ENCODE results near the gene UBFD1.

The UBFD1 gene

DNA sequence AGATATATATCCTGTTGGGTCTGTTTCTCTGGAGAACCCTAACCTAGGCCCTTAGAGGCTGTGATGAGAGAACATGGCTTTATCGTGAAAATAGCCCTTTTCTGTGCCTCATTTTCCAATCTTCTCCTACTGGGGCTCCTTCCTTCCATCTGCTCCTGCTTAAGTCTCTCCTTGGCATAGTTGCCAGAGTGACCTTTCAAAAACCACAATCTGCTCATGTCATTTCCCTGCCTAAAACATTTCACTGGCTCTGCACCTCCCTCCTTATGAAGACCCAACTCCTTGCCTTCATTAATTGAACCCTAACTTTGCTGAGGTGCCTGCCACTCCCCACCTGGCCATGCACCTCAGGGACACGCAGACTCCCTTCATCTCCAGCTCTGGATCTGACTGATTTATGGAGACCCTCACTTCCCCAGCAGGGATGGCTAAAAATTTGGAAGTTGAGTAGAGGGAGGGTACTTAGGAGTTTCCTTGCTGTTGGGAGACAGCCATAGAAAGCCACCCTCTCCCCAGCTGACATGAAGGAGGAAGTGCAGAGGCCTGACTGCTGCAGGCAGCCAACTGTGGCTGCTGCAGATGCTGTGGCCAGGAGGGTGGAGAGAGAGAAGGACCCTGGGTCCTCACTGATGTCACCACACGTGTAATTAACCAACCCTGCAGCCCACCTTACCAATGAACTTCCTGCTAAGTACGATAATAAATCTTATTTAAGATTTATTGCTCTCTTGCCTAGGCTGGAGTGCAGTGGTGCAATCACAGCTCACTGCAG lies 41.0 kb upstream of the UBFD1 start:
- no peak overlapping the region for H3K4me3 ChIP-seq (ENCODE audit: low read length)
- H3K4me2 ChIP-seq (ENCODE audit: low read length), result no peak overlapping the region
- H3K9me3 ChIP-seq (replicated peaks; ENCODE audit: low read length), result no peaks in the 10 kb centered on the region
- no peak overlapping the region for H3K9ac ChIP-seq (ENCODE audit: low read depth, low read length)
- H3K36me3 ChIP-seq (ENCODE audit: insufficient read depth, low read length), result peaks cover 10% of the 10 kb centered on the region
- H3K4me1 ChIP-seq (ENCODE audit: control insufficient read depth, insufficient read depth, low read length), result no peaks in the 10 kb centered on the region
- H3K27me3 ChIP-seq (ENCODE audit: control insufficient read depth, insufficient read depth, low read length), result no peaks in the 10 kb centered on the region

- no peaks in the 10 kb centered on the region for H3K9me3 ChIP-seq (replicated peaks; ENCODE audit: low read length)
- H3K4me2 ChIP-seq (ENCODE audit: low read length), result no peak overlapping the region
- H3K4me3 ChIP-seq (ENCODE audit: low read length), result no peak overlapping the region
- no peak overlapping the region for H3K9ac ChIP-seq (ENCODE audit: low read depth, low read length)
- no peaks in the 10 kb centered on the region for H3K27me3 ChIP-seq (ENCODE audit: control insufficient read depth, insufficient read depth, low read length)
- no peaks in the 10 kb centered on the region for H3K4me1 ChIP-seq (ENCODE audit: control insufficient read depth, insufficient read depth, low read length)
- peaks cover 29% of the 10 kb centered on the region for H3K36me3 ChIP-seq (ENCODE audit: insufficient read depth, low read length)
These were observed 39.1 kb upstream of the UBFD1 start for GRCh38 chr16:23518435-23518891.

GRCh38 chr16:23519282-23519681 lies 38.2 kb upstream of the UBFD1 start:
- H3K9ac ChIP-seq (ENCODE audit: low read depth, low read length), result no peak overlapping the region
- H3K4me3 ChIP-seq (ENCODE audit: low read length), result no peak overlapping the region
- no peaks in the 10 kb centered on the region for H3K27me3 ChIP-seq (ENCODE audit: control insufficient read depth, insufficient read depth, low read length)
- no peaks in the 10 kb centered on the region for H3K9me3 ChIP-seq (replicated peaks; ENCODE audit: low read length)
- H3K4me1 ChIP-seq (ENCODE audit: control insufficient read depth, insufficient read depth, low read length), result no peaks in the 10 kb centered on the region
- H3K4me2 ChIP-seq (ENCODE audit: low read length), result no peak overlapping the region
- peaks cover 37% of the 10 kb centered on the region for H3K36me3 ChIP-seq (ENCODE audit: insufficient read depth, low read length)

DNA sequence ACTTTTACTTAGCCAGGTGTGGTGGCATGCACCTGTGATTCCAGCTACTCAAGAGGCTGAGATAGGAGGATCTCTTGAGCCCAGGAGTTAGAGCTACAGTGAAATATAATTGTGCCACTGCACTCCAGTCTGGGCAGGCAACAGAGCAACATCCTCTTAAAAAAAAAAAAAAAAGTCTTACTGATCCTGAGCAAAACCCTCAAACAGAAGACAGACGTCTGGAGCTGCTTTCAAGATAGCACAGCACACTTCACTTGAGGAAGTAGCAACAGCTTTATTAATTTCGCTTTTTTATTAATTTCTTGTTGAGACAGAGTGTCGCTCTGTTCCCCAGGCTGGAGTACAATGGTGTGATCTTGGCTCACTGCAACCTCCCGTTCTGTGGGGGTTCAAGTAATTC lies 37.0 kb upstream of the UBFD1 start:
- H3K9ac ChIP-seq (ENCODE audit: low read depth, low read length), result no peak overlapping the region
- no peak overlapping the region for H3K4me2 ChIP-seq (ENCODE audit: low read length)
- no peaks in the 10 kb centered on the region for H3K9me3 ChIP-seq (replicated peaks; ENCODE audit: low read length)
- H3K27me3 ChIP-seq (ENCODE audit: control insufficient read depth, insufficient read depth, low read length), result no peaks in the 10 kb centered on the region
- H3K4me3 ChIP-seq (ENCODE audit: low read length), result no peak overlapping the region
- no peaks in the 10 kb centered on the region for H3K4me1 ChIP-seq (ENCODE audit: control insufficient read depth, insufficient read depth, low read length)
- peaks cover 41% of the 10 kb centered on the region for H3K36me3 ChIP-seq (ENCODE audit: insufficient read depth, low read length)

DNA sequence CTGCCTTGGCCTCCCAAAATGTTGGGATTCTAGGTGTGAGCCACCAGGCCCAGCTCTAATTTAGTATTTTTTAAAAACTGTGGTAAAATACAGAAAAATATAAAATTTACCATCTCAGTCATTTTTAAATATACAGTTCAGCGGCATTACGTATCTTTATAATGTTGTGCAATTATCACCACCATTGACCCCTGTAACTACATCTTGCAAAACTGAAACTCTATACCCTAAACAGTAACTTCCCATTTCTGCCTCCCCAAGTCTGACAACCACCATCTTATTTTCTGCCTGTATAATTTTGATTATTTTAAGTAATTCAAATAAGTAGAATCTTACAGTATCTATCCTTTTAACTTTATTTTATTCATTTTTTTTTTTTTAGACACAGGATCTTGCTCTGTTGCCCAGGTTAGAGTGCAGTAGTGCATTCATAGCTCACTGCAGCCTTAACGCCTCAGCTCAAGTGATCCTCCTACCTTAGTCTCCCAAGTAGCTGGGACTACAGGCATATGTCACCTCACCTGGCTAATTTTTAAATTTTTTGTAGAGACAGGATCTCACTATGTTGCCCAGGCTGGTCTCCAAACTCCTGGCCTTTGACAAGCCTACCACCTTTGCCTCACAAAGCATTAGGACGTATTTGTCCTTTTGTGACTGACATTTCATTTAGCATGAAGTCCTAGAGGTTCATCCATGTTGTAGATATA lies 36.3 kb upstream of the UBFD1 start:
- H3K4me3 ChIP-seq (ENCODE audit: low read length), result no peak overlapping the region
- no peaks in the 10 kb centered on the region for H3K27me3 ChIP-seq (ENCODE audit: control insufficient read depth, insufficient read depth, low read length)
- no peak overlapping the region for H3K4me2 ChIP-seq (ENCODE audit: low read length)
- H3K9ac ChIP-seq (ENCODE audit: low read depth, low read length), result no peak overlapping the region
- peaks cover 41% of the 10 kb centered on the region for H3K36me3 ChIP-seq (ENCODE audit: insufficient read depth, low read length)
- H3K4me1 ChIP-seq (ENCODE audit: control insufficient read depth, insufficient read depth, low read length), result no peaks in the 10 kb centered on the region
- no peaks in the 10 kb centered on the region for H3K9me3 ChIP-seq (replicated peaks; ENCODE audit: low read length)

GRCh38 chr16:23521965-23522364 lies 35.6 kb upstream of the UBFD1 start:
- Histone ChIP-seq H3K4me2 (ENCODE audit: low read length) (no peak overlapping the region), H3K4me3 (ENCODE audit: low read length) (no peak overlapping the region), H3K4me1 (ENCODE audit: control insufficient read depth, insufficient read depth, low read length) (no peaks in the 10 kb centered on the region), H3K9me3 (replicated peaks; ENCODE audit: low read length) (no peaks in the 10 kb centered on the region), H3K9ac (ENCODE audit: low read depth, low read length) (no peak overlapping the region), H3K27me3 (ENCODE audit: control insufficient read depth, insufficient read depth, low read length) (no peaks in the 10 kb centered on the region), H3K36me3 (ENCODE audit: insufficient read depth, low read length) (peaks cover 41% of the 10 kb centered on the region)

DNA sequence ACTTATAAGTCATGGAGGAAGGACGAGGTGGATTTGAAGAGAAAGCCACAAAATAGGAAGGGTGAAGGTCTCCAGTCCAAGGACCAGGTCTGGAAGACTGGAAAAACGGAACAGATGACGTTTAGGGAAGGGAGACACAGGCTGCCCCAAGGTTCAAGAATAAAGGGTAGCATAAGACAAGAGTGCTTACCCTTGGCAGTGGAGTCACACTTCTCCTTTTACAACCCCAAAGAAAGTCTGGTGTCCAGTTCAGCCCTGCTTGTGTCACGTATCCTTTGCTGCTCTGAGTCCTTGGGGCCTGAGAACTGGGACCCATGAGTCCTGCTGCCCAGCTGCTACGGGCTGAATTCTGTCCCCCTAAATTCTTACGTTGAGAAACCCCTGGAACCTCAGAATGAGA lies 34.2 kb upstream of the UBFD1 start:
- Histone ChIP-seq H3K36me3 (ENCODE audit: insufficient read depth, low read length) (peaks cover 48% of the 10 kb centered on the region), H3K27me3 (ENCODE audit: control insufficient read depth, insufficient read depth, low read length) (no peaks in the 10 kb centered on the region), H3K9me3 (replicated peaks; ENCODE audit: low read length) (no peaks in the 10 kb centered on the region), H3K4me1 (ENCODE audit: control insufficient read depth, insufficient read depth, low read length) (no peaks in the 10 kb centered on the region), H3K4me2 (ENCODE audit: low read length) (no peak overlapping the region), H3K9ac (ENCODE audit: low read depth, low read length) (no peak overlapping the region), H3K4me3 (ENCODE audit: low read length) (no peak overlapping the region)

DNA sequence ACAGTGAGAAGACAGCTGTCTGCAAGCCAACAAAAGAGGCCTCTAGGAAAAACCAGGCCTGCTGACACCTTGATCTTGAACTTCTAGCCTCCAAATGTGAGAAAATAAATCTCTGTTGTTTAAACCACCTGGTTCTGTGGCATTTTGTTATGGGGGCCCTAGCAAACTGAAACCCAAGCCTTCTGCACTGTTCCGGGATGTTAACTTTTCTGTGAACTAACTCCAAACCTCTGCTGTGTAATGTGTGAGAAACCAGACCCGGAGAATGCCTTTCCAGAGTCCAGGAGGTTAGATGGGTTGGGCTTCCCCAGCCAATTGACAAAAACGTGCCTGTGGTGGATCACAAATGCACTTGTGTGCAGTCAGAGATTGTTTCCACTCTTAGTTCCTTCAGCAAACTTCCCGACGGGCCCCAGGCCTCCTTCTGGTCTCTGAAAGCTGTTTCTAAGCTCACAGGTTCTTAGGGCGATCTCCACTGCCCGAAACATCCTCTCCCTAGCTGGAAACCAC lies 33.6 kb upstream of the UBFD1 start:
- Histone ChIP-seq H3K4me3 (ENCODE audit: low read length) (no peak overlapping the region), H3K9me3 (replicated peaks; ENCODE audit: low read length) (no peaks in the 10 kb centered on the region), H3K4me1 (ENCODE audit: control insufficient read depth, insufficient read depth, low read length) (no peaks in the 10 kb centered on the region), H3K4me2 (ENCODE audit: low read length) (no peak overlapping the region), H3K27me3 (ENCODE audit: control insufficient read depth, insufficient read depth, low read length) (no peaks in the 10 kb centered on the region), H3K36me3 (ENCODE audit: insufficient read depth, low read length) (peaks cover 51% of the 10 kb centered on the region), H3K9ac (ENCODE audit: low read depth, low read length) (no peak overlapping the region)

DNA sequence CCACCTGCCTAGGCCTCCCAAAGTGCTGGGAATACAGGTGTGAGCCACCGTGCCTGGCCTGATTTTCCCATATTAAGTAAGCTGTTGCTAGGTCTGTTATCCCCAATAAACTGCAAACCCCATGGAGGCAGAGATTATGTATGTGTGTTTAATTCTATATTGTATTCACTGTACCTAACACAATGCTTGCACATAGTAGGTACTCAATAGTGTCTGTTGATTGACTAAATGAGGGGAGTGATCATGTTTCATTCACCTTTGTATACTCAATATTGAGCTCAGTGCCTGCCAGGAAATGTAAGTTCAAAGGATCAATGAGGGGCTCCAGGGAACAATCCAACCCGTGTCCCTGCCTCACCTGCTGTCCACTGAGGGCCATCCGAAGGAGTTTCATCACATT lies 32.6 kb upstream of the UBFD1 start:
- Histone ChIP-seq H3K4me1 (ENCODE audit: control insufficient read depth, insufficient read depth, low read length) (no peaks in the 10 kb centered on the region), H3K9ac (ENCODE audit: low read depth, low read length) (no peak overlapping the region), H3K9me3 (replicated peaks; ENCODE audit: low read length) (no peaks in the 10 kb centered on the region), H3K36me3 (ENCODE audit: insufficient read depth, low read length) (peaks cover 60% of the 10 kb centered on the region), H3K4me2 (ENCODE audit: low read length) (no peak overlapping the region), H3K4me3 (ENCODE audit: low read length) (no peak overlapping the region), H3K27me3 (ENCODE audit: control insufficient read depth, insufficient read depth, low read length) (no peaks in the 10 kb centered on the region)

- Histone ChIP-seq H3K4me2 (ENCODE audit: low read length) (no peak overlapping the region), H3K9me3 (replicated peaks; ENCODE audit: low read length) (no peaks in the 10 kb centered on the region), H3K9ac (ENCODE audit: low read depth, low read length) (no peak overlapping the region), H3K27me3 (ENCODE audit: control insufficient read depth, insufficient read depth, low read length) (no peaks in the 10 kb centered on the region), H3K4me1 (ENCODE audit: control insufficient read depth, insufficient read depth, low read length) (no peaks in the 10 kb centered on the region), H3K36me3 (ENCODE audit: insufficient read depth, low read length) (peaks cover 57% of the 10 kb centered on the region), H3K4me3 (ENCODE audit: low read length) (no peak overlapping the region)
These were observed 29.4 kb upstream of the UBFD1 start for GRCh38 chr16:23527961-23528643.

- no peaks in the 10 kb centered on the region for H3K27me3 ChIP-seq (ENCODE audit: control insufficient read depth, insufficient read depth, low read length)
- H3K36me3 ChIP-seq (ENCODE audit: insufficient read depth, low read length), result peaks cover 50% of the 10 kb centered on the region
- H3K9me3 ChIP-seq (replicated peaks; ENCODE audit: low read length), result no peaks in the 10 kb centered on the region
- no peak overlapping the region for H3K4me3 ChIP-seq (ENCODE audit: low read length)
- no peak overlapping the region for H3K4me2 ChIP-seq (ENCODE audit: low read length)
- H3K9ac ChIP-seq (ENCODE audit: low read depth, low read length), result no peak overlapping the region
- no peaks in the 10 kb centered on the region for H3K4me1 ChIP-seq (ENCODE audit: control insufficient read depth, insufficient read depth, low read length)
These were observed 28.8 kb upstream of the UBFD1 start for GRCh38 chr16:23528644-23529310.

Measured in skeletal muscle satellite cell (primary cell).